OCI-LY3 (cell line): ENCODE measurements around the gene SLC26A11.

ENCODE experiments used
- H2AFZ ChIP-seq: fragments of 200-600, 300-600 bp; shearing (Covaris generic); 2 replicates; pipeline ENCODE4 v1.6.0; 2014; ENCODE audit warnings: antibody characterized with exemption, low read depth, low read length
- H3K27ac ChIP-seq: fragments of 200-600, 300-600 bp; sonication (generic); 2 replicates; pipeline ENCODE4 v1.5.1; 2014; ENCODE audit warnings: mild to moderate bottlenecking, low read length, moderate library complexity, mixed read lengths
- H3K27me3 ChIP-seq: fragments of 200-600, 300-600 bp; sonication (generic); 2 replicates; pipeline ENCODE4 v1.6.1; 2014; ENCODE audit warnings: low read depth, low read length, mixed read lengths
- H3K36me3 ChIP-seq: fragments of 200-600, 300-600 bp; sonication (generic); replicated peaks from 2 replicates; pipeline ENCODE3; 2014; ENCODE audit warnings: low read depth, low read length, mixed read lengths
- H3K4me1 ChIP-seq: fragments of 300-600, 200-600 bp; sonication (generic); 2 replicates; pipeline ENCODE4 v1.6.1; 2014; ENCODE audit warnings: low read length, mixed read lengths
- H3K4me2 ChIP-seq: fragments of 200-600, 300-600 bp; sonication (generic); 2 replicates; pipeline ENCODE4 v1.6.1; 2014; ENCODE audit warnings: low read length, mixed read lengths
- H3K4me3 ChIP-seq: fragments of 300-600, 200-600 bp; sonication (generic); 2 replicates; pipeline ENCODE4 v1.5.1; 2014; ENCODE audit warnings: antibody characterized with exemption, mild to moderate bottlenecking, low read length, moderate library complexity
- H3K79me2 ChIP-seq: fragments of 300-600, 200-600 bp; shearing (Covaris generic); 2 replicates; pipeline ENCODE4 v1.6.1; 2014; ENCODE audit warnings: mild to moderate bottlenecking, low read length, mixed read lengths
- H3K9ac ChIP-seq: fragments of 300-600, 200-600 bp; shearing (Covaris generic); 2 replicates; pipeline ENCODE4 v1.6.0; 2014; ENCODE audit warnings: mild to moderate bottlenecking, low read length, moderate library complexity
- H3K9me3 ChIP-seq: fragments of 200-600, 300-600 bp; shearing (Covaris generic); 2 replicates; pipeline ENCODE4 v1.6.1; 2014; ENCODE audit warnings: low read length, mixed read lengths; ENCODE audit not compliant: insufficient read depth
- H4K20me1 ChIP-seq: fragments of 200-600, 300-600 bp; sonication (generic); 2 replicates; pipeline ENCODE4 v1.6.1; 2016; ENCODE audit warnings: low read length, mixed read lengths; ENCODE audit not compliant: insufficient read depth
- CTCF ChIP-seq: fragments of 200-600, 300-600 bp; sonication (generic); IDR thresholded peaks from 2 replicates; pipeline ENCODE4 v1.5.1; 2014; ENCODE audit warnings: antibody characterized with exemption, low read length, low read depth
- EZH2phosphoT487 ChIP-seq: fragments of 200-600 bp; shearing (Covaris generic); IDR thresholded peaks from 2 replicates; pipeline ENCODE4 v1.6.1; 2018; ENCODE audit warnings: antibody characterized with exemption, mixed run types, low read depth

SLC26A11 gene

GRCh38 chr17:80214878-80215210 lies 5.4 kb upstream of the SLC26A11 start:
- Histone ChIP-seq H3K4me1 (peaks cover 4% of the 10 kb centered on the region; the same call in 1 of the 2 replicates), H4K20me1 (peaks cover 18% of the 10 kb centered on the region), H3K27me3 (no peaks in the 10 kb centered on the region), H3K4me3 (no peak overlapping the region), H3K9ac (no peak overlapping the region), H3K27ac (no peak overlapping the region), H3K79me2 (peaks cover 14% of the 10 kb centered on the region), H3K4me2 (no peak overlapping the region), H3K36me3 (peaks cover 32% of the 10 kb centered on the region), H3K9me3 (no peaks in the 10 kb centered on the region), H2AFZ (no peak overlapping the region)
- no peak for TF ChIP-seq CTCF
- no peak for TF ChIP-seq EZH2phosphoT487

- Histone ChIP-seq H3K9me3 (no peaks in the 10 kb centered on the region), H3K4me1 (peaks cover 7% of the 10 kb centered on the region; the same call in 1 of the 2 replicates), H2AFZ (no peak overlapping the region), H3K9ac (no peak overlapping the region), H3K4me2 (no peak overlapping the region), H3K36me3 (peaks cover 27% of the 10 kb centered on the region), H4K20me1 (peaks cover 18% of the 10 kb centered on the region), H3K27ac (no peak overlapping the region), H3K79me2 (peaks cover 17% of the 10 kb centered on the region), H3K27me3 (no peaks in the 10 kb centered on the region), H3K4me3 (no peak overlapping the region)
- TF ChIP-seq CTCF (no peak), EZH2phosphoT487 (no peak)
These were observed 3.5 kb upstream of the SLC26A11 start for GRCh38 chr17:80216473-80217456.

GRCh38 chr17:80217703-80218362 lies 2.4 kb upstream of the SLC26A11 start:
- Histone ChIP-seq H2AFZ (no peak overlapping the region), H3K4me3 (no peak overlapping the region), H3K27ac (no peak overlapping the region), H3K9ac (no peak overlapping the region), H4K20me1 (peaks cover 18% of the 10 kb centered on the region), H3K9me3 (no peaks in the 10 kb centered on the region), H3K4me2 (no peak overlapping the region), H3K36me3 (peaks cover 27% of the 10 kb centered on the region), H3K79me2 (peaks cover 17% of the 10 kb centered on the region), H3K27me3 (no peaks in the 10 kb centered on the region), H3K4me1 (peaks cover 7% of the 10 kb centered on the region; the same call in 1 of the 2 replicates)
- no peak for TF ChIP-seq EZH2phosphoT487
- TF ChIP-seq CTCF = no peak

- Histone ChIP-seq H3K9ac (no peak overlapping the region), H3K27ac (no peak overlapping the region), H3K4me3 (no peak overlapping the region), H3K27me3 (no peaks in the 10 kb centered on the region), H2AFZ (no peak overlapping the region), H3K9me3 (no peaks in the 10 kb centered on the region), H4K20me1 (peaks cover 18% of the 10 kb centered on the region), H3K79me2 (peaks cover 17% of the 10 kb centered on the region), H3K36me3 (peaks cover 27% of the 10 kb centered on the region), H3K4me1 (peaks cover 7% of the 10 kb centered on the region; the same call in 1 of the 2 replicates), H3K4me2 (no peak overlapping the region)
- TF ChIP-seq CTCF (no peak), EZH2phosphoT487 (no peak)
These were observed 1.8 kb upstream of the SLC26A11 start for GRCh38 chr17:80218391-80218790.
